Neural cell (in vitro differentiated cells): ENCODE measurements around the gene GAMT. TPM values are rescaled to one million over a fixed set of nuclear protein-coding genes. Genes with fewer than 3 reads are reported as not detected.

Source experiments
- H2AFZ ChIP-seq: fragments of 200-600, 300-800 bp; sonication (generic), shearing (Covaris generic); 2 replicates; pipeline ENCODE4 v1.6.0; 2014; ENCODE audit warnings: low read depth, mild to moderate bottlenecking, antibody characterized with exemption, low read length, moderate library complexity
- H3F3A ChIP-seq: fragments of 200-600 bp; shearing (Covaris generic); 2 replicates; pipeline ENCODE4 v1.6.1; 2016; ENCODE audit warnings: mild to moderate bottlenecking, moderate library complexity, mixed read lengths, antibody characterized with exemption, low read length; ENCODE audit not compliant: insufficient read depth, poor library complexity, severe bottlenecking
- H3K27ac ChIP-seq: fragments of 200-600, 300-800 bp; sonication (generic), shearing (Covaris generic); 2 replicates; pipeline ENCODE4 v1.5.1; 2014; ENCODE audit warnings: mild to moderate bottlenecking, low read length, moderate library complexity
- H3K27me3 ChIP-seq: fragments of 300-800, 200-600 bp; sonication (generic), shearing (Covaris generic); 2 replicates; pipeline ENCODE4 v1.6.0; 2014; ENCODE audit warnings: mild to moderate bottlenecking, low read depth, low read length, moderate library complexity; ENCODE audit not compliant: insufficient read depth
- H3K36me3 ChIP-seq: fragments of 300-800, 200-600 bp; sonication (generic), shearing (Covaris generic); 2 replicates; pipeline ENCODE4 v1.5.1; 2014; ENCODE audit warnings: mild to moderate bottlenecking, antibody characterized with exemption, low read length, moderate library complexity; ENCODE audit not compliant: insufficient read depth
- H3K4me2 ChIP-seq: fragments of 300-800, 200-600 bp; sonication (generic), shearing (Covaris generic); 2 replicates; pipeline ENCODE4 v1.6.0; 2014; ENCODE audit warnings: mild to moderate bottlenecking, low read length
- H3K4me3 ChIP-seq: fragments of 300-800, 200-600 bp; sonication (generic), shearing (Covaris generic); 2 replicates; pipeline ENCODE4 v1.5.1; 2014; ENCODE audit warnings: mild to moderate bottlenecking, low read length, moderate library complexity
- H3K79me2 ChIP-seq: fragments of 200-600 bp; shearing (Covaris generic); replicated peaks from 2 replicates; pipeline ENCODE4 v1.6.0; 2014; ENCODE audit warnings: mild to moderate bottlenecking, low read length, moderate library complexity; ENCODE audit not compliant: insufficient read depth
- H3K9ac ChIP-seq: fragments of 300-800, 200-600 bp; sonication (generic), shearing (Covaris generic); 2 replicates; pipeline ENCODE4 v1.6.1; 2016; ENCODE audit warnings: mild to moderate bottlenecking, low read length, mixed read lengths
- H3K9me2 ChIP-seq: fragments of 200-600 bp; shearing (Covaris generic); 2 replicates; pipeline ENCODE4 v1.6.1; 2016; ENCODE audit warnings: mild to moderate bottlenecking, low read length, mixed read lengths; ENCODE audit not compliant: insufficient read depth
- H3K9me3 ChIP-seq: fragments of 200-600, 300-800 bp; sonication (generic), shearing (Covaris generic); 2 replicates; pipeline ENCODE4 v1.6.1; 2016; ENCODE audit warnings: mild to moderate bottlenecking, mixed run types, low read length, moderate library complexity, mixed read lengths
- H4K20me1 ChIP-seq: fragments of 200-600 bp; shearing (Covaris generic); 2 replicates; pipeline ENCODE4 v1.6.1; 2016; ENCODE audit warnings: mild to moderate bottlenecking, mixed run types; ENCODE audit not compliant: insufficient read depth
- EP300 ChIP-seq: fragments of 450-650 bp; conservative IDR thresholded peaks from 2 replicates; pipeline ENCODE4 v1.6.1; 2014; ENCODE audit warnings: antibody characterized with exemption, mild to moderate bottlenecking, moderate library complexity; ENCODE audit not compliant: poor library complexity, severe bottlenecking
- EZH2 ChIP-seq: fragments of 200-600, 300-800 bp; shearing (Covaris generic), sonication (generic); IDR thresholded peaks from 2 replicates; pipeline ENCODE4 v1.6.1; 2014; ENCODE audit warnings: antibody characterized with exemption, low read length, borderline replicate concordance, mild to moderate bottlenecking; ENCODE audit not compliant: insufficient read depth, poor library complexity, severe bottlenecking
- MXI1 ChIP-seq: fragments of 450-650 bp; conservative IDR thresholded peaks from 2 replicates; pipeline ENCODE4 v1.6.1; 2014; ENCODE audit warnings: antibody characterized with exemption, mild to moderate bottlenecking; ENCODE audit not compliant: poor library complexity, severe bottlenecking
- POLR2AphosphoS5 ChIP-seq: IDR thresholded peaks from 2 replicates; pipeline ENCODE4 v1.6.1; 2012
- RAD21 ChIP-seq: fragments of 450-650 bp; conservative IDR thresholded peaks from 2 replicates; pipeline ENCODE4 v1.6.1; 2014; ENCODE audit warnings: antibody characterized with exemption, mild to moderate bottlenecking, moderate library complexity
- SMC3 ChIP-seq: fragments of 450-650 bp; conservative IDR thresholded peaks from 2 replicates; pipeline ENCODE4 v1.6.1; 2014; ENCODE audit warnings: antibody characterized with exemption, mild to moderate bottlenecking, moderate library complexity; ENCODE audit not compliant: poor library complexity
- TAF1 ChIP-seq: IDR thresholded peaks from 2 replicates; pipeline ENCODE4 v1.6.1; 2012; ENCODE audit warnings: low read depth
- polyA plus RNA-seq: library from polyadenylated mRNA; depleted of rRNA; stranded (reverse); fragments of >200 nt; gene quantifications from 2 replicates; pipeline ENCODE4 v1.2.3, GENCODE V29; 2014
- TF ChIP-seq, protein P1 (sequence below): fragments of 450-650 bp; IDR thresholded peaks from 2 replicates; pipeline ENCODE4 v1.5.1; 2014; ENCODE audit warnings: antibody characterized with exemption, mild to moderate bottlenecking, moderate library complexity; ENCODE audit not compliant: poor library complexity, severe bottlenecking
- TF ChIP-seq, protein P2 (sequence below): IDR thresholded peaks from 2 replicates; pipeline ENCODE4 v1.6.1; 2012; ENCODE audit warnings: borderline replicate concordance

The GAMT gene
- polyA plus RNA-seq, 1 donor from 2014 or later = 32.5 TPM

GRCh38 chr19:1438933-1439354 lies 37.6 kb upstream of the GAMT start:
- Histone ChIP-seq H3K27me3 (no peaks in the 10 kb centered on the region), H3K27ac (peak overlapping the region; percentile 82), H3K36me3 (no peaks in the 10 kb centered on the region), H3K9me2 (no peaks in the 10 kb centered on the region), H3K9me3 (no peaks in the 10 kb centered on the region), H4K20me1 (peaks cover 4% of the 10 kb centered on the region), H3K4me2 (peak overlapping the region; percentile 44), H2AFZ (no peak overlapping the region), H3K4me3 (peak overlapping the region; percentile 96), H3K79me2 (peaks cover 14% of the 10 kb centered on the region), H3K9ac (peak overlapping the region; percentile 81), H3F3A (peaks cover 4% of the 10 kb centered on the region)
- TF ChIP-seq SMC3 = no peak
- TF ChIP-seq RAD21 = no peak
- TF ChIP-seq POLR2AphosphoS5 = no peak
- TF ChIP-seq, protein P1, sequence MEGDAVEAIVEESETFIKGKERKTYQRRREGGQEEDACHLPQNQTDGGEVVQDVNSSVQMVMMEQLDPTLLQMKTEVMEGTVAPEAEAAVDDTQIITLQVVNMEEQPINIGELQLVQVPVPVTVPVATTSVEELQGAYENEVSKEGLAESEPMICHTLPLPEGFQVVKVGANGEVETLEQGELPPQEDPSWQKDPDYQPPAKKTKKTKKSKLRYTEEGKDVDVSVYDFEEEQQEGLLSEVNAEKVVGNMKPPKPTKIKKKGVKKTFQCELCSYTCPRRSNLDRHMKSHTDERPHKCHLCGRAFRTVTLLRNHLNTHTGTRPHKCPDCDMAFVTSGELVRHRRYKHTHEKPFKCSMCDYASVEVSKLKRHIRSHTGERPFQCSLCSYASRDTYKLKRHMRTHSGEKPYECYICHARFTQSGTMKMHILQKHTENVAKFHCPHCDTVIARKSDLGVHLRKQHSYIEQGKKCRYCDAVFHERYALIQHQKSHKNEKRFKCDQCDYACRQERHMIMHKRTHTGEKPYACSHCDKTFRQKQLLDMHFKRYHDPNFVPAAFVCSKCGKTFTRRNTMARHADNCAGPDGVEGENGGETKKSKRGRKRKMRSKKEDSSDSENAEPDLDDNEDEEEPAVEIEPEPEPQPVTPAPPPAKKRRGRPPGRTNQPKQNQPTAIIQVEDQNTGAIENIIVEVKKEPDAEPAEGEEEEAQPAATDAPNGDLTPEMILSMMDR = no peak
- no peak for TF ChIP-seq EZH2
- TF ChIP-seq, protein P2, sequence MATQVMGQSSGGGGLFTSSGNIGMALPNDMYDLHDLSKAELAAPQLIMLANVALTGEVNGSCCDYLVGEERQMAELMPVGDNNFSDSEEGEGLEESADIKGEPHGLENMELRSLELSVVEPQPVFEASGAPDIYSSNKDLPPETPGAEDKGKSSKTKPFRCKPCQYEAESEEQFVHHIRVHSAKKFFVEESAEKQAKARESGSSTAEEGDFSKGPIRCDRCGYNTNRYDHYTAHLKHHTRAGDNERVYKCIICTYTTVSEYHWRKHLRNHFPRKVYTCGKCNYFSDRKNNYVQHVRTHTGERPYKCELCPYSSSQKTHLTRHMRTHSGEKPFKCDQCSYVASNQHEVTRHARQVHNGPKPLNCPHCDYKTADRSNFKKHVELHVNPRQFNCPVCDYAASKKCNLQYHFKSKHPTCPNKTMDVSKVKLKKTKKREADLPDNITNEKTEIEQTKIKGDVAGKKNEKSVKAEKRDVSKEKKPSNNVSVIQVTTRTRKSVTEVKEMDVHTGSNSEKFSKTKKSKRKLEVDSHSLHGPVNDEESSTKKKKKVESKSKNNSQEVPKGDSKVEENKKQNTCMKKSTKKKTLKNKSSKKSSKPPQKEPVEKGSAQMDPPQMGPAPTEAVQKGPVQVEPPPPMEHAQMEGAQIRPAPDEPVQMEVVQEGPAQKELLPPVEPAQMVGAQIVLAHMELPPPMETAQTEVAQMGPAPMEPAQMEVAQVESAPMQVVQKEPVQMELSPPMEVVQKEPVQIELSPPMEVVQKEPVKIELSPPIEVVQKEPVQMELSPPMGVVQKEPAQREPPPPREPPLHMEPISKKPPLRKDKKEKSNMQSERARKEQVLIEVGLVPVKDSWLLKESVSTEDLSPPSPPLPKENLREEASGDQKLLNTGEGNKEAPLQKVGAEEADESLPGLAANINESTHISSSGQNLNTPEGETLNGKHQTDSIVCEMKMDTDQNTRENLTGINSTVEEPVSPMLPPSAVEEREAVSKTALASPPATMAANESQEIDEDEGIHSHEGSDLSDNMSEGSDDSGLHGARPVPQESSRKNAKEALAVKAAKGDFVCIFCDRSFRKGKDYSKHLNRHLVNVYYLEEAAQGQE = no peak
- no peak for TF ChIP-seq TAF1
- no peak for TF ChIP-seq MXI1
- no peak for TF ChIP-seq EP300

DNA sequence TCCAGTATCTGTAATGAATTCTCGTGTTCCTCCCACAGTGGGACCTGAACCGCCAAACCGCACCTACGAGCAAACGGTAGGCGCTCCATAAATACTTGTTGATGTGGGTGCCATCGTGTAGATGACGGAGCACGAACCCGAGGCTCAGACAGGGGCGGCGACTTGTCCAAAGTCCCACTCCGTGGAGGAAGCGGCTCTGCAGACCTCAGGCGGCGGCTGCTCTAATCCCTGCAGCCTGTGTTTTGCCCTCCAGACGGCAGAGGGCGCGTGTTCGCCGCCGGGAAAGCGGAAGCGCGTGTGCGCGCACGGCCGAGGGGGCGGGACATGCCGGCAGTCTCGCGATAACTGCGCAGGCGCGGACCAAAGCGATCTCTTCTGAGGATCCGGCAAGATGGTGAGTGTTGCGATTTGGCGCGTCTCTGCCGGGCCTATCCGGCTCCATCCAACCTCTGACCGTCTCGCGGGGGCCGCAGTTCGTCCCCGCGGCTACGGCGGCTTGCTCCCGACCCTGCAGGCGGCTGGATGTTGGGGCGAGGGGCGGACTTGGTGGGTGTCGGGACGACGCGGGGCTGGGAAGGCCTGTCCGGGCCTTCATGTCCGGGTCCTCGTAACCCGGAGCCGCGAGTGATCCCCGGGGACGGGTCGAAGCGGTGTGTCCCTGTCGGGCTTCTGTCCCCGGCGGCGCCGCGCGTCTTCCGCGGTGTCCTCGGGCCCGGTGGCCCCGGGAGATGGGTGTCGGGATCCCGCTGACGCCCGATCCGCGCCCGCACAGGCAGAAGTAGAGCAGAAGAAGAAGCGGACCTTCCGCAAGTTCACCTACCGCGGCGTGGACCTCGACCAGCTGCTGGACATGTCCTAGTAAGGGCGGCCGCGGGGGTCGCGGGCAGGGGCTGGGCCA lies 36.9 kb upstream of the GAMT start, which contains the start of gene RPS15:
RPS15 (plus strand) TSS at position 362 of the 898 bp plus-strand sequence; CDS start at position 392, 30 bp downstream.
- Histone ChIP-seq H3K9ac (peak within 1 kb of the TSS; percentile 81), H3K79me2 (peaks cover 14% of the 10 kb centered on the region), H3K9me2 (no peaks in the 10 kb centered on the region), H3K4me3 (peak within 1 kb of the TSS; percentile 96), H3K36me3 (no peaks in the 10 kb centered on the region), H3F3A (peaks cover 4% of the 10 kb centered on the region), H3K27me3 (no peaks in the 10 kb centered on the region), H4K20me1 (peaks cover 4% of the 10 kb centered on the region), H2AFZ (no peak within 1 kb of the TSS), H3K9me3 (no peaks in the 10 kb centered on the region), H3K4me2 (peak within 1 kb of the TSS; percentile 44), H3K27ac (peak within 1 kb of the TSS; percentile 82)
- peak; percentile 58 for TF ChIP-seq RAD21
- peak; percentile 70 for TF ChIP-seq SMC3
- no peak for TF ChIP-seq EZH2
- peak; percentile 98 for TF ChIP-seq TAF1
- peak; percentile 86 for TF ChIP-seq MXI1
- TF ChIP-seq EP300 = peak; percentile 71
- TF ChIP-seq POLR2AphosphoS5 = peak; percentile 98
- TF ChIP-seq, protein P2 = peak; percentile 97
- TF ChIP-seq, protein P1 = peak; percentile 98
